ENCODE data around the gene CYP19A1.
"Not testable (repeated sequence)": the region's sequence is repeated elsewhere in the genome, so short reads cannot be mapped to it uniquely, and the experiment has no call there.

The CYP19A1 gene

DNA sequence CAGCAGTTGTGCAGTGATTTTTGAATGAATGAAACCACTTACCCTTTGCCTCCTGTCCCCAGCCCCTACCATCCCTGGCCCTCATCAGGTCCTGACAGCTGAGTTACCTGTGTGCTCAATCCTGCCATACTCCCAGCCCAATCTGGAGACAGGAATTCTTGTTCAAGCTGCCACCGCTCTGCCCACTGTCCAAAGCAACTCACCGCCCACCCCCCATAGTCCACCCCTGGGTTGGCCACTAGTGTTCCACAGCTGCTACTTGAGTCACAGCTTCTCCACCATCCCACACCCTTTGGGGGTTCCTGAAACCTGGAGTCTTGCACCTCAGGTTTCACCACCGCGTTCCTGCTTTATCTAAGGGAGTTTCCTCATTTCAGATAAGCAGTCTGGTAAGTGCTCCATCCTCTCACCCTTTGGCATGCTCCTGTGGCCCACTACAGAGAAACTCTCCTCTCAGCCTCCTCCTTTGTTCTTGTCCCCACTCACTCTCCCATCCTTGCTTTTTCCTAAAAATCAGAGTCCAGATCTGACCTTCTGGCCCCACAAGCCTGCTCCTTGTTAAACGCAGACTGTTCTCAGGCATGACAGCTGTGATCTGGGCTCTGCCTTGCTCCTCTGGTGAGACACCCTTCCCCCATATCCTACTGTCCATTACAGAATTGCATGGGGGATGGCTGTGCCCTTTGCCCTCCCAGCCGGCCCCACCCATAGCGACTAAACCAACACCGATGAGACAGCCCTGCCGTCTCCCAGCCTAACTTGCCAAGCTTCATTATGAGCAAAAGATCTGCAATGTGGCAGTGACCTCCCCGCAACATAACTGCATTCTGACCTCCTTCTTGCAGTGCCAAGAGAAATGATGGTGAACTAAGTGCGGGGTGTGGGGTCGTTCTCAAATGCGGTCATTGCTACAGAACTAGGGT is 50.0 kb downstream of the CYP19A1 start:
- DNase-seq = no peak

DNA sequence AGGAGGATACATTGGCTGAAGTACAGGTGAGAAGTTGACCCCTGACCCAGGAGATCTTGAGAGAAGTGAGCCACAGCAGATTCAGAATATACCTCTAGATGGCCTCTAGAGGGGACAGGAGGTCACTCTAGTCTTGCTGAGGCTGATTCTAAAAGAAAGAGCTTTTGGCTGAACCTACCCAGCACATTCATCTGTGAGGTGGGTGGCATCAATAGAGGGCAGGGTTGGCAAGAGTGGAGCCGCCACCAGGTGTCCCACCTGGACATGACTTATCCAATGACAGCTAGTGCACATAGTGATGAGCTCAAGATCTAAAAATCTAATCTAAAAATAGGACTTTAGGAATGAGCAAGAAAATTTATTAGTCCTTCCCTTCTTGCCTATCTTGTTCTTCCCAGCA is 51.6 kb downstream of the CYP19A1 start:
- DNase-seq = no peak

DNA sequence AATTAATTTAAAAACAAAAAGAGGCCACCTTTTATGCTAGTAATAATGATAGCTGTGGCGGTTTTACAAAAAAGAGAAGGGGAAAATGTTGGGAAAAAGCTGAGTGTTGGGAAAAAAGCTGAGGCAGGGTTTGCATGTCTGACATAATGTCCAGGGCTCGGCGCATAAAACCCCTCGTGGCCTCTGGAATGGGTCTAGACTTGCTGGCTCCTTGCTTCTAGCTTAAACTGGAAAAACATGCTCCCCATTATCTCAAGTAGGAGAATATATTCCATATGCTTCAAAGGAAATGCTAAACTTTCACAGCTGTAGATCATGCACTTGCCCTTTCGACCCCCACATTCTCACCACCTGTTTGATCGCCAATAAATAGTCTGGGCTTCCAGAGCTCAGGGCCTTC is 53.0 kb downstream of the CYP19A1 start:
- DNase-seq = no peak

DNA sequence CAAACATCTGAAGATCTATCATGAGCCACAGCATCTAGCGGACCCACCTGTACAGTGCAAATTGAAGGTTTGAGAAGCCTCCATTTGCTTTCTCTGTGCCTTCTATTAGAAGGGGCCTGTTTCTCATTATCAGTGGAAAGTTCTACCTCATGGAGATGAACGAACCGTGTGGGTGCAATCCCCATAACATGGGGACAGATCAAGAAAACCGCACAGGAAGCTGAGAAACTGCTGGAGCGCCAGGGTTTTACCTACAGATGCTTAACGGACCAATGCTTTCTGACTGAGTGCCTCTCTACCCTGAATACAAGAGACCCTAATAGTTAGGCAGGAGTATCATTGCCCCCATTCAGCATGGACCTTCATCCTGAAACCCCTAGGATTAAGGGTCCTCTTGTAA is 53.5 kb downstream of the CYP19A1 start:
- no peak for DNase-seq

DNA sequence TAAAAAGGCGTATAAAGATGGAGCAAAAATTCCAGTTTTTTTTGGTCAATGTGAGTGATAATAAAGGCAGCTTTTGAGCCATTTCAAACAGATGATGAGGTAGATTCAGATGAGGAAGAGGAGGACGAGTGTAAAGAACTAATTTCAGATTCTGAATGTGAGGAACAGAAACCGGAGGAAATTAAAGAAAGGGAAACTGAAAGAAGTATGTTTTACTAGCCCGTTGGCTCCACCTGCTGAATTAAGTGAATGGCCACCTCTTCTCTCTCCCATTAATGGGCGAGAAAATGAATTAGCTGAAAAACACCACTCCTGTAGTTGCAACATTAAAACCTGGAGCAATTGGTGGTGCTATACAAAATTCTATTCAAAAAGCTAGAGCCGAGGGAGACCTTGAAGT is 55.4 kb downstream of the CYP19A1 start:
- DNase-seq = no peak

DNA sequence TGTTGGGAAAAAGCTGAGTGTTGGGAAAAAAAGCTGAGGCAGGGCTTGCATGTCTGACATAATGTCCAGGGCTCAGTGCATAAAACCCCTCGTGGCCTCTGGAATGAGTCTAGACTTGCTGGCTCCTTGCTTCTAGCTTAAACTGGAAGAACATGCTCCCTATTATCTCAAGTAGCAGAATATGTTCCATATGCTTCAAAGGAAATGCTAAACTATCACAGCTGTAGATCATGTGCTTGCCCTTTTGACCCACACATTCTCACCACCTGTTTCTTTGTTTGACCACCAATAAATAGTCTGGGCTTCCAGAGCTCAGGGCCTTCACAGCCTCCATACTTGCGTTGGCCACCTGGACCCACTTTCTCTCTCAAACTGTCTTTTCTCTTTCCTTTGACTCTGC is 56.2 kb downstream of the CYP19A1 start:
- not testable (repeated sequence) for DNase-seq

DNA sequence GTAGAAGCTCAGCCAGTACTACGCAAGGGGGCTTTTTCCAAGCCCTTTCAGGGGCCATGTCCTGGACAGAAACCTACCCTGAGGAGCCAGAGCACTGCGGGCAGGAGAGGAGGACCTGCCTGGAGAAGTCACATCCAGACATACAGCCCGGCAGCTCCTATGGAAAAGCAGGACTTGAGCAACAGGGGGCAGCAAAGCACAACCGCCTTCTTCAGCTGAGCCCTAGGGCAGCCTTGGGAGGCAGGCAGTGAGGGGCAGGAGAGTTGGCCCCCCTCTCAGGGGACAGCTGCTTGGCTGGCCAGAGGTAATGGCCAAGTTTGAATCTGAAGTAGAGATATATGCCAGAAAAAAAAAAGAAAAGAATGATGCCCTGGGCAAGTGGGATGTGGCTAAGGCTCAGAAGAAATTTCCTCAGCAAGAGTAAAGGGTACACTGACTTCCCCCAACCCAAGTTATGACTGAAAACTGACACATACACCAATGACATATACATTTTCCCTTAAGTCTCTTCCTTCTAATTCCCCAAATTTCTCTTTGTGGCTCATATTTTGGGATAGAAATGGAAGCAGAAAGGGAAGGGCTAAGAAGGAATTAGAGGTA is 56.9 kb downstream of the CYP19A1 start:
- DNase-seq = peak; percentile 24

DNA sequence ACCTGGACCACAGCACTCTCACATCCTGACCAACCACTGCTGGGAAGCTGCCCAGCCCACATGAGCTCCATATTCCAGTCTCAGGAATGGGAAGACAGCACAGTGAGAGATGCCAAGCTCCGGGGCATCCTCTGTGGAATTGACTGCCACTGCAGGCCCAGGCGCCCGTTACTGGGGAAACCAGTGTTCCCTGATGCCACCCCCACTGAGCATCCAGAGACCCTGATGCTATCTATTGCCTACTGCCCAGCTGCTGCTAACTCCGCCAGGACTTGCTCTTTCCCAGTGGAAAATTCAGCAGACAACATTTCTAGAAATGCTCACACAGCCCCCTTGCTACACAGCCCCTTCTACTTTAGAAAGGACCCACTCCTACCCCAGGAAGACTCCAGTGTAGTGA is 57.6 kb downstream of the CYP19A1 start:
- DNase-seq = no peak

DNA sequence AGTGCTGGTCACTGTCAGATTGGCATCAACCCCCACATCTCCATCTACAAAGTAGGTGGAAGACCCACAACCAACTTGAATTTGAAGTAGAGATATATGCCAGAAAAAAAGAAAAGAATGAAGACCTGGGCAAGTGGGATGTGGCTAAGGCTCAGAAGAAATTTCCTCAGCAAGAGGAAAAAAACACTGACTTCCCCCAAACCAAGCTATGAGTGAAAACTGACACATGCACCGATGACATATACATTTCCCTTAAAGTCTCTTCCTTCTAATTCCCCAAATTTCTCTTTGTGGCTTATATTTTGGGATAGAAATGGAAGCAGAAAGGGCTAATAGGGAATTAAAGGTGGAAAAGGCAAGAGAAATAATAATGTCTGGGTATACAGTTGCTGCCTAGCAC is 59.0 kb downstream of the CYP19A1 start:
- DNase-seq = no peak

DNA sequence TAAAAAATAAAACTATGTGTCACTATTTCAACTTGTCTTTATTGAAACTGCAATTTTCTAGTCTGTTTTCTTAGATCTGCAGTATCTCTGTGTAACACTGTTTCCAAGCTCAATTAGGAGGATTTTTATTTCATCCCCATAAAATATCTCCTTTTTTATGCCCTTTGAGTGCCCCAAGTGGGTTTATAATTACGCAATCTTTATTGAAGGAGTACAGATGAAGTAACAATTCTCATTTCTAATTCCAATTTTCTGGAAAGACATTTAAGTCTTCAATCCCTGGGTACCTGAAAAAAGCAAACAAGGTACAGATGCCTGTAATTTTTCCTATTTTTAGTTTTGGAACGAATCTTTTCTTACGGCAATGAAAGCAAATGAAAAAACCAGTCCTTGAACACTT is 61.3 kb downstream of the CYP19A1 start:
- DNase-seq = no peak

DNA sequence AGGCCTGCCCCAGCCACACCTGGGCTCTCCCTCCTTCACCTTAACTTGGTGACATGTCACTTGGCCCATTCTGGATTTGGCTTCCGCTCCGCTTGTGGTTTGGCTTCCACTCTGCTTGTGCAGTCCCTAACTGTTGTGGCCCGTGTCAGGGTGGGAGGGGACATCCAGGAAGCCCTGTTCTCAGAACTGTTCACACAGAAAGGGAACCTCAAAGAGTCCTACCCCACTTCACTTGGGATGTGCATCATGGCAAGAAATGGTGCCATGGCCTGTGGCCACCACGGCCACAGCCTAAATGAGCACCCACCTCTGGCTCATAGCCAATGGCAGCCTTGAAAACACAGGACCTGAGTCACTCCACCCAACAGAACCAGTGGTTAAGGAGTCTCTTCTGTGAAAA is 63.4 kb downstream of the CYP19A1 start:
- DNase-seq = no peak

DNA sequence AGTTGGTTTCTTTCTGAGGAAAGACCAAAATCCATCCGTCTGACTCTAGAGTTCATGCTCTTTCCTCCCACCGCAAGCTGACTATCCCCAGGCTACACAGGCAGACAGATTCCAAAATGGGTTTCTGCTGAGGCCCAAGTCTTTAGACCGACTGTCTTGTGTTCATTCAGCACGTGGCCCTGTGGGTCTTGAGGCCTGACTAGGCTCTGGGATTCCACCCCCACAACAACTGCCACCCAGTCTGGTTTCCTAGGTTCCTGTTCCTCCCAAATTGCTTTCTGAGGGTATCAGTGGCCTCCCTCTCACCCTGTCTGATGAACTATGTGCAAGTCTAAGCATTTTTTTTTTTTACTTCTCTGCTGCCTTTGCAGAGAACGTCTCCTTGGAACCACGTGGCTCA is 67.7 kb downstream of the CYP19A1 start:
- DNase-seq = no peak

DNA sequence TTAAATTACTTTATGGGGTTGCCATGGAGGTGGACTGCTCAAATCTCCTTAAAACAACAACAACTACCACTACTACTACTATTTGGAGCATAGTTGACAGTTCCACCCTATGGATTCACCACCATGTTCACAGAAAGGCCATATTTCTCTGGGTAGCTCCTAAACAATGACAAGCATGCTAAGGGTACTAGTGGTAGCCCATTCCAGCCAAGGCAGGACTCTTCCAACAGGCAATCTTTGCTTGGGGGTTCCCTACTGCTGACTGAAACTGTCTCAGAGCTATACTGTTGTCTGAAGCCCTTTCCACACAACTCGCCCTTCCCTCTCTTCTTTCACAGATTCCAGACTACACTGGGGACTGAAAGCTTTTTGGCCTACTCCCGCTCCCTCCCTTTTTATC is 68.9 kb downstream of the CYP19A1 start:
- no peak for DNase-seq

DNA sequence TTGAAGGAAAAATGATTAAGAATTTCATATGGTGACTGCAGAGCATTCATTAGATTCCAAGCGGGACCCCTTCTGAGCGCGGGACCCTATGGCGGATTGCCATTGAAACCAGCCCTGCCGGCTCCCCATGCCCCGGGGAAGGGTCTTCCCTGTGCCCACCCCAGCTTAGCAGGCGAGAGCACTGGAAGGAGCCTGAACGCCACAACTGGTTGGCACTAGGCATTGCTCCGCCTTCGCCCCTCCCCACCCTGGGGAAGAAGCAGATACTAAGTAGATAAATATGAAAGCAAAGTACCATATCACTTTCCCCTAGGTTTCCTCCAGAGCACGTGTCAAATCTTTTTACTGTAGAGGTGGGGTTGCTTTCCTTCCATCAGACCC is 70.7 kb downstream of the CYP19A1 start:
- no peak for DNase-seq

DNA sequence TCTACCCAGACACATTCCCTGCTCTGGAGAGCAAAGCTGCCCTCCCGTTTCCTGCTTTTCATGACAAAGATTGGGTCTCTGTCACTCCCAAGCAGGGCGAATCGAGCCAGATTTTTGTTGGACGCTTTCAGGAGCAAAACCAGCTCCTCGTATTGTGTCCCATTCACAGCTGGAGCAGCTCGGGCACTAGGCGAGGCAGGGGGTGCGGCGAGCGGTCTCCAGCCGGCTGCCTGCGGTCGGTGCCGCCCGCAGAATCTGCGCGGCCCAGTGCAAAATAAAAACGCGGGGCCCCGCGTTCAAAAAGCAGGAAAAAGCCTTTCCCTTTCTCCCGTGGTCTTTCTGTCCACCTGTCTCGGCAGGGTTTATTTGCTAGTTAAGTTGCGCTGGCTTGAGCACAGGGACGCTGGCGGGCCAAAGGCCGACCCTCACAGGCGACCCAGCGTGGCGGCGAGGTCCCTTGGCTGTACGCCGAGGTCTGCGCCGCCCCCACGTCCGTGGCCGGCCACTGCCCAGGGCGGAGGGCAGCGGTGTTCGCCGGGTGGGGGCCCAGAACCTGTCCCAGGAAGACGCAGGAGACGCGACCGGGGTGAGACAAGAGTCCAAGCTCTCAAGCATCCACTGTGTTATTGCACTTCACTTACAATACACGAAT is 71.2 kb downstream of the CYP19A1 start:
- DNase-seq = no peak

DNA sequence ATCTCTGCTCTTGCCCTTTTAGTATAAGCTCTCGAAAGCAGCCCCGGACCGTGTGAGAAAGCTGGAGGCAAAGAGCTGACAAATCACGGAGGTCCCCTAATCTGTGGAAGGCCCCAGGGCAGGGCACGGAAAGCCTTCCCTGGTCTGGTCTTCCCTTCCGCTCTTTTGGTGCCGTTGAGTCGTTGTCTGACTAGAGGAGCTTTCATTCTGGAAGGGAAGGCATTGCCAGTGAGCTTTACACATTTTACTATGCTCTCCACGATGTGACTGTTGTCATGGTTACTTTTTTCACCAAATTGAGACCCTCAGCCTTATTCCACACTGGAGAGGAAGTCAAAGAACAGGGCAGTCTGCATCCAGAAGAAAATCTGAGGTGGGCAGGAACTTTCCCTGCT is 71.7 kb downstream of the CYP19A1 start:
- DNase-seq = no peak

DNA sequence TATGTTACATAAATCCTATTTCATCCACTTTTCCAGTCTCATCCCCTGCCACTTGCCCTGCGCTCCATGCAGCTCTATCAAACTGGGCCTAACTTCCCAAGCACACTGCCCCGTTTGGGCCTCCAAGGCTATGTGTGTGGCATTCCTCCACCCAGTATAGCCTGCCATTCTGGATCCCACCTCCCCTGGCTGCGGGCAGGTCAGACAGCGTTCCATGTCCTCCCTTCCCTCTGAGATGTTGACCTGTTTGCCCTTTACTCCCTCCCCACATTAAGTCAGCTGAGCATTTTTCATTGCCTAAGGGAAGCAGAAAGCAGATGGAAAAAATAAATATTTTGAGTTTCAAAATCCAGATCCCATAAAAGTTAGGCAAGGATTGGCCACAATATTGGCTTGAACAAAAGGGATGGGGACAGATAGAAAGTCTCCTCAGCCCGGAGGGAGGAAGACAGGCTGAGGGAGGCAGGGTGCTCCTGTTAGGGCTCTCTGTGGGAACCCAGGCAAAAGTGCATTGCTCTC is 73.3 kb downstream of the CYP19A1 start:
- no peak for DNase-seq

DNA sequence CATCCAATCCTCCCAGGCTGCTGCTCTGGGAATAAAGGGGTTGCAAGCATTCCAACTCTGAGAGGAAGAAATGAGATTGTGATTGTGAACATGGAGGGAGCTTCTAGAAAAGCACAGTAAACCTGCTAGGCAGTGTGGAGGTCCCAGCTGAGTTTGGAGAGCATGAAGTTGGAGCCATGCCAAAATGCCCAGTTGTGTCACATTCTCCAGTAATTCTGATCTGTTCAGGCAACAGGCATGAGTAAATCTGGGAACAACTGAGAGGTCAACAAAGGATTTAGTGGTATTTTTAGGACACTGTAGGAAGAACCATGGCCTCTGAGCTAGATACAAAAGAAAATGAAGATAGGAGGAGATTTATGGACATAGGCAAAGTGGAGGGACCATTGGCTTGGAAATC is 74.7 kb downstream of the CYP19A1 start:
- DNase-seq = no peak

DNA sequence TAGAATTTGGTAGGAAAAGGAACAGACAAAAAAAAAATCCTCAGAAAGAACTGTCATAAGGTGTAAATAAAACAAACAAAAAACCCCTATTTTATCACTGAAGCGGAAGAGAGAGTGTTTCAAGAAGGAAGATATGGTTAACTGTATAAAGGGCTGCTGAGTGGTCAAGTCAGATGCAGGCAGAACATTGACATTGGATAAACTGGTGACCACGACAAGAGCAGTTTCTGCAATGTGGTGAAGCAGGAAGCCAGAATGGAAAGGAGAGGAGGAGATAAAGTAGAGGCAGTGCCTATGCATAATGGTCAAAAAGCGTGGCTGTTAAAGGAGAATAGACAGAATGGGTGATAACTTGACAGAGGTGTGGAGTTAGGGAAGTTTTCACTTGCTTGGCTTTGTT is 75.3 kb downstream of the CYP19A1 start:
- no peak for DNase-seq

DNA sequence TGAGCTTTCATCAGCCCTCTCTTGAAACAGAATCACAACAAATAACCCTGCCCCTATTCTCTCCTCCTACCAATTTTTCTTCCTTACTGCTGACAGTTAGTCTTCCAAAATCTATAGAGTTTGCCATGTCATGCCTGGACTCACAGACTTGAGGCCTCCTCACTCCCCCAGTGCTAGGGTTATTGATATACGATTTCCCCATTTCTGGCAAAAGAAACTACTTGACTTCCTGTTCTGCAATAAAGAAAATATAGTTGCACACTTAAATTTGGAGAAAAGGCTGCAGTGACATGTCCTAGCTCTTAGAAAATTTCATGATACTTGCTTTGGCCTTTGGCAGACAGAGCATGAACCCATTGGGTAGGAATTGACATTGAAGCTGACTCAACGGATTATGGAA is 75.9 kb downstream of the CYP19A1 start:
- DNase-seq = no peak

DNA sequence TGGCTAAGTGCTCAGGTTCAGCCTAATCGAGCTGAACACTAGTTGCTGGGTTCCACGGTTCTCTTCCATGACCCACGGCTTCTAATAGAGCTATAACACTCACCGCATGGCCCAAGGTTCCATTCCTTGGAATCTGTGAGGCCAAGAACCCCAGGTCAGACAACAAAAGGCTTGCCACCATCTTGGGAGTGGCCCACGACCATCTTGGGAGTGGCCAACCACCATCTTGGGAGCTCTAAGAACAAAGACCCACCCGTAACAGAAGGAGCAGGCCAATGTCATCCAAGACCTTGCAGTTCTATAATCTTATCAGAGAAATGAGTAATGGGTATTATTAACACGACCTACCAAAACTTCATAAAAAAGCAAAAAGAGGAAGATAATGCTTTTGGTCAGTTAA is 77.3 kb downstream of the CYP19A1 start:
- not testable (repeated sequence) for DNase-seq

DNA sequence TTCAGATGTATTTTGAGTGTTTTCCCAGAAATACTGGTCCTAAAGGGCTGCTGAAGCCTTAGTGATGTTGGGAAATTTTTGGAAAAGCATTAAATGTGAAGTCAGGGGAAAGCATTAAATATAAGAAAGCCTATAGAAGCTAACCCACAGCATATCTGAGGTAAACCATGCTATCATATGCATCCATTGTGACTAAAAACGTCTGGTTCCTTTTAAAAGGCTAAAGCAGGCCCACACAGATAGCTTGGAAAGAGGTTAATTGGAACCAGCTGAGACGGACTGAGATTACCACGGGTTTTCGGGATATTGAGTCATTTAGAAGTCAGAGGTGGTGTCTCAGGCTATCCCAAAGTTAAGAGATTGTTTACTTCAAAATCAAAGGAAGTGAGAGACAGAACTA is 78.2 kb downstream of the CYP19A1 start:
- DNase-seq = no peak

DNA sequence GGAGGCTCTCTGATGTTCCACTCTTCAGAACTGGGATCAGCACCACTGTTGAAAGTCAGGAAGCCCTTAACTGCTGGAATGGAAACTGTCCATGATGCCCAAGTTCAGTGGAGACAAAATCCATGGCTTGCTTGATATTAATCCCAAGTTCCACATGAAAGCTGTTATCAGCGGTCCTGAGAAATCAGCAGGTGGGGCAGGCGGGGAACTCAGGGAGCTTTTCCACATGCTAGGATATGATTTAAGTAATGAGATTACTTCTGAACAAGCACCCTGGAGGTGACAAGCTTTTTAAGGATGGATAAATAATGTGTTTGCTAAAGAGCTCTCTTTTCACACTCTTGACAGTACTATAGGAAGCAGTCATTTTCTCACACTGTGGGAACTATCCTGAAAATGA is 82.9 kb downstream of the CYP19A1 start:
- no peak for DNase-seq

DNA sequence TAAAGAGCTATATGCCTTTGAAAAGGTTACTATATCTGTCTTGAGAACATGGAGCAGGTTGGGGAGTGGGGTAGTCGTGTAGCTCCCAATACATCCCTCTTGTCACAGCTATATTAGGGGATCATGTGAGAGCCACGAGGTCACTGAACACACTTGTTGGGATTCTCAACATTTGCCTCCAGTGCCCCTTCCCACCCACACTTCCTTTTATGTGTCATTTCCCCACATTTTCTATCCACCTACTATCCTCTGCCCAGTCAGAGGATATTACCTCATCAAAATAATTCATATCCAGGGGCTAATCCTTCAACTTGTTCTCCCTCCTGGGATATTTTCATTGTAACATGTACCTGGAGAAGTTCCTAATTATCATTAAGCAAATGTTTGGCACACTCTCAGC is 85.0 kb downstream of the CYP19A1 start:
- no peak for DNase-seq

Data from activated CD4-positive, alpha-beta T cell treated with anti-CD3 and anti-CD28 coated beads, Interleukin-2, amount 50 U/mL, for 16 hours (primary cell).